ENCODE measurements around the gene RTKN. TPM values are rescaled to one million over a fixed set of nuclear protein-coding genes. Genes with fewer than 3 reads are reported as not detected.
"Not testable (repeated sequence)": the region's sequence is repeated elsewhere in the genome, so short reads cannot be mapped to it uniquely, and the experiment has no call there.

RTKN gene
- total and polyA plus RNA-seq, 2 donors: 14.2 to 18.0 TPM

GRCh38 chr2:74421221-74421870 lies 20.4 kb downstream of the RTKN start, which contains the start of the genes C2orf81 and WDR54:
C2orf81 (minus strand) TSS chr2:74421619; CDS start chr2:74421560, 59 bp downstream.
WDR54 (plus strand) TSS chr2:74421730; CDS start chr2:74422154, 424 bp downstream.
- H3K36me3 ChIP-seq (ENCODE audit: insufficient read depth): no peaks in the 10 kb centered on the region
- DNase-seq (ENCODE audit: extremely low spot score): peak; percentile 66
- WGBS: under 1% methylated on average over 57 of the region's 57 CpGs
- peak within 1 kb of the TSS; percentile 52 for H3K4me3 ChIP-seq (ENCODE audit: low read depth, low read length)
- H3K27ac ChIP-seq (ENCODE audit: low read depth): peak within 1 kb of the TSS; percentile 62
- H3K4me1 ChIP-seq (ENCODE audit: insufficient read depth): no peaks in the 10 kb centered on the region

GRCh38 chr2:74420443-74421103 lies 21.2 kb downstream of the RTKN start:
- not testable (repeated sequence) for H3K4me3 ChIP-seq (ENCODE audit: low read depth, low read length); H3K36me3 ChIP-seq (ENCODE audit: insufficient read depth); DNase-seq (ENCODE audit: extremely low spot score); H3K27ac ChIP-seq (ENCODE audit: low read depth); H3K4me1 ChIP-seq (ENCODE audit: insufficient read depth)
- 78% methylated on average over 19 of the region's 19 CpGs for WGBS

- no peak overlapping the region for H3K4me3 ChIP-seq (ENCODE audit: low read depth, low read length)
- H3K4me1 ChIP-seq (ENCODE audit: insufficient read depth): no peaks in the 10 kb centered on the region
- H3K27ac ChIP-seq (ENCODE audit: low read depth): no peak overlapping the region
- DNase-seq (ENCODE audit: extremely low spot score): no peak
- 86% methylated on average over 2 of the region's 2 CpGs for WGBS
- H3K36me3 ChIP-seq (ENCODE audit: insufficient read depth): no peaks in the 10 kb centered on the region
Observed at GRCh38 chr2:74420006-74420405, 21.7 kb downstream of the RTKN start.

GRCh38 chr2:74419345-74419744 lies 22.4 kb downstream of the RTKN start:
- Histone ChIP-seq H3K4me3 (ENCODE audit: low read depth, low read length) (no peak overlapping the region), H3K36me3 (ENCODE audit: insufficient read depth) (no peaks in the 10 kb centered on the region), H3K4me1 (ENCODE audit: insufficient read depth) (no peaks in the 10 kb centered on the region), H3K27ac (ENCODE audit: low read depth) (no peak overlapping the region)
- 84% methylated on average over 1 of the region's 1 CpG for WGBS
- no peak for DNase-seq (ENCODE audit: extremely low spot score)

GRCh38 chr2:74418312-74418711 lies 23.4 kb downstream of the RTKN start:
- H3K4me3 ChIP-seq (ENCODE audit: low read depth, low read length): no peak overlapping the region
- H3K27ac ChIP-seq (ENCODE audit: low read depth): no peak overlapping the region
- WGBS: 71% methylated on average over 27 of the region's 27 CpGs
- H3K36me3 ChIP-seq (ENCODE audit: insufficient read depth): no peaks in the 10 kb centered on the region
- H3K4me1 ChIP-seq (ENCODE audit: insufficient read depth): no peaks in the 10 kb centered on the region
- DNase-seq (ENCODE audit: extremely low spot score): no peak

GRCh38 chr2:74417763-74418162 lies 24.0 kb downstream of the RTKN start:
- Histone ChIP-seq H3K4me1 (ENCODE audit: insufficient read depth) (no peaks in the 10 kb centered on the region), H3K4me3 (ENCODE audit: low read depth, low read length) (no peak overlapping the region), H3K36me3 (ENCODE audit: insufficient read depth) (no peaks in the 10 kb centered on the region), H3K27ac (ENCODE audit: low read depth) (no peak overlapping the region)
- 95% methylated on average over 6 of the region's 6 CpGs for WGBS
- no peak for DNase-seq (ENCODE audit: extremely low spot score)

GRCh38 chr2:74417197-74417596 lies 24.5 kb downstream of the RTKN start:
- Histone ChIP-seq H3K4me3 (ENCODE audit: low read depth, low read length) (no peak overlapping the region), H3K27ac (ENCODE audit: low read depth) (no peak overlapping the region), H3K36me3 (ENCODE audit: insufficient read depth) (no peaks in the 10 kb centered on the region), H3K4me1 (ENCODE audit: insufficient read depth) (no peaks in the 10 kb centered on the region)
- no peak for DNase-seq (ENCODE audit: extremely low spot score)
- 80% methylated on average over 3 of the region's 3 CpGs for WGBS

- H3K27ac ChIP-seq (ENCODE audit: low read depth): no peak overlapping the region
- H3K4me1 ChIP-seq (ENCODE audit: insufficient read depth): no peaks in the 10 kb centered on the region
- H3K36me3 ChIP-seq (ENCODE audit: insufficient read depth): no peaks in the 10 kb centered on the region
- H3K4me3 ChIP-seq (ENCODE audit: low read depth, low read length): no peak overlapping the region
- 59% methylated on average over 3 of the region's 3 CpGs for WGBS
- DNase-seq (ENCODE audit: extremely low spot score): no peak
Observed at GRCh38 chr2:74416778-74417177, 25.0 kb downstream of the RTKN start.

- H3K4me3 ChIP-seq (ENCODE audit: low read depth, low read length): peak overlapping the region; percentile 45
- 60% methylated on average over 35 of the region's 35 CpGs for WGBS
- DNase-seq (ENCODE audit: extremely low spot score): no peak
- H3K4me1 ChIP-seq (ENCODE audit: insufficient read depth): no peaks in the 10 kb centered on the region
- H3K36me3 ChIP-seq (ENCODE audit: insufficient read depth): no peaks in the 10 kb centered on the region
- H3K27ac ChIP-seq (ENCODE audit: low read depth): no peak overlapping the region
Observed at GRCh38 chr2:74415762-74416395, 25.9 kb downstream of the RTKN start.

- H3K4me3 ChIP-seq (ENCODE audit: low read depth, low read length): peak overlapping the region; percentile 45
- no peak overlapping the region for H3K27ac ChIP-seq (ENCODE audit: low read depth)
- DNase-seq (ENCODE audit: extremely low spot score): no peak
- WGBS: 6% methylated on average over 66 of the region's 66 CpGs
- H3K4me1 ChIP-seq (ENCODE audit: insufficient read depth): no peaks in the 10 kb centered on the region
- H3K36me3 ChIP-seq (ENCODE audit: insufficient read depth): no peaks in the 10 kb centered on the region
Observed at GRCh38 chr2:74414881-74415761, 26.6 kb downstream of the RTKN start.

GRCh38 chr2:74414441-74414840 lies 27.3 kb downstream of the RTKN start:
- H3K4me1 ChIP-seq (ENCODE audit: insufficient read depth): no peaks in the 10 kb centered on the region
- H3K36me3 ChIP-seq (ENCODE audit: insufficient read depth): no peaks in the 10 kb centered on the region
- WGBS: 44% methylated on average over 19 of the region's 19 CpGs
- no peak for DNase-seq (ENCODE audit: extremely low spot score)
- H3K27ac ChIP-seq (ENCODE audit: low read depth): no peak overlapping the region
- peak overlapping the region; percentile 45 for H3K4me3 ChIP-seq (ENCODE audit: low read depth, low read length)

GRCh38 chr2:74413001-74413698 lies 28.6 kb downstream of the RTKN start:
- 69% methylated on average over 8 of the region's 8 CpGs for WGBS
- DNase-seq (ENCODE audit: extremely low spot score): no peak
- Histone ChIP-seq H3K4me1 (ENCODE audit: insufficient read depth) (no peaks in the 10 kb centered on the region), H3K4me3 (ENCODE audit: low read depth, low read length) (no peak overlapping the region), H3K27ac (ENCODE audit: low read depth) (no peak overlapping the region), H3K36me3 (ENCODE audit: insufficient read depth) (no peaks in the 10 kb centered on the region)

- no peaks in the 10 kb centered on the region for H3K4me1 ChIP-seq (ENCODE audit: insufficient read depth)
- no peak overlapping the region for H3K4me3 ChIP-seq (ENCODE audit: low read depth, low read length)
- H3K27ac ChIP-seq (ENCODE audit: low read depth): no peak overlapping the region
- WGBS: 70% methylated on average over 5 of the region's 5 CpGs
- DNase-seq (ENCODE audit: extremely low spot score): no peak
- H3K36me3 ChIP-seq (ENCODE audit: insufficient read depth): no peaks in the 10 kb centered on the region
Observed at GRCh38 chr2:74407682-74408081, 34.1 kb downstream of the RTKN start.

Measured in urinary bladder (tissue), 4 donors.